ENCODE data around the gene CACNB4. TPM values are rescaled to one million over a fixed set of nuclear protein-coding genes. Genes with fewer than 3 reads are reported as not detected.

The CACNB4 gene
- total and polyA plus RNA-seq, 9 of the 15 experiments (the other 6 are each of a cell fraction or from before 2014, with no cell fraction given) = 0.01 to 0.20 (median 0.04) TPM; not detected in 1

- TF ChIP-seq STAT6 (CRISPR knock-in tag; IDR thresholded peaks at IDR 0.05) (peak; percentile 36; the same call in 1 of the 2 replicates), BRD4 (IDR thresholded peaks at IDR 0.05) (peak; percentile 75; the same call in 1 of the 2 replicates), ZBTB40 (IDR thresholded peaks at IDR 0.05) (peak; percentile 39; the same call in 1 of the 2 replicates), ZBTB40 (CRISPR knock-in tag; IDR thresholded peaks at IDR 0.05) (no peak), NRF1 (conservative IDR thresholded peaks at IDR 0.05 in 1 of 2, IDR thresholded peaks at IDR 0.05 in 1 of 2) (peak; percentile 97 to 98), ATF3 (IDR thresholded peaks at IDR 0.05) (peak; percentile 12; the same call in 1 of the 2 replicates), ATF3 (CRISPR knock-in tag; conservative IDR thresholded peaks at IDR 0.05) (0 out of 2 replicates have a peak, but pooled peaks have one; percentile 17), ZNF586 (CRISPR knock-in tag; conservative IDR thresholded peaks at IDR 0.05) (no peak), NELFE (IDR thresholded peaks at IDR 0.05; ENCODE audit: insufficient read depth, insufficient read length) (no peak), ZNF165 (CRISPR knock-in tag; IDR thresholded peaks at IDR 0.05; ENCODE audit: borderline replicate concordance) (no peak), ZBTB26 (CRISPR knock-in tag; IDR thresholded peaks at IDR 0.05) (0 out of 2 replicates have a peak, but pooled peaks have one; percentile 11), NEUROD1 (IDR thresholded peaks at IDR 0.05; ENCODE audit: borderline replicate concordance, low read depth, low read length, partially characterized antibody) (peak; percentile 76), MEIS2 (IDR thresholded peaks at IDR 0.05; ENCODE audit: partially characterized antibody) (peak; percentile 88)
Observed at GRCh38 chr2:151828143-151828889, 270.5 kb downstream of the CACNB4 start, which contains the start of gene ARL5A (continued).

Data from K562 (cell line).